Endothelial cell of umbilical vein (primary cell): Measurements from ENCODE around the gene CXADR. TPM values are rescaled to one million over a fixed set of nuclear protein-coding genes. Genes with fewer than 3 reads are reported as not detected.

ENCODE experiments used
- BruUV-seq: library from RNA; stranded (reverse); fragments of 400-500 nt; replicated peaks from 2 replicates; lab custom pipeline; 2021; lab: Mats Ljungman, UMichigan
- CTCF ChIA-PET: fragments of 300-600, 350-600 bp; sonication (Branson Sonifier 250); formaldehyde crosslinking; loops from one replicate; lab custom pipeline; 2021; ENCODE audit warnings: antibody characterized with exemption, inconsistent platforms; lab: Charles Lee
- POLR2A ChIA-PET: fragments of 300-600, 350-600 bp; sonication (Branson Sonifier 250); formaldehyde crosslinking; loops from one replicate; lab custom pipeline; 2021; ENCODE audit warnings: antibody characterized with exemption, inconsistent platforms; lab: Charles Lee
- DNase-seq: peaks from one replicate; pipeline ENCODE4 v3.0.0-alpha.2; 2011; ENCODE audit warnings: low read depth, low spot score
- FAIRE-seq: peaks from 2 replicates; lab custom pipeline; 2011; peaks lifted over from hg19 to GRCh38; lab: Jason Lieb, UNC
- H2AFZ ChIP-seq: 2 replicates; pipeline ENCODE4 v1.6.0; 2012; ENCODE audit warnings: low read depth, low read length, control low read depth, inconsistent platforms
- H3K27ac ChIP-seq: 2 replicates; pipeline ENCODE4 v1.5.1; 2011; ENCODE audit warnings: low read depth, mild to moderate bottlenecking, control low read depth, low read length, moderate library complexity; ENCODE audit not compliant: insufficient read depth
- H3K27me3 ChIP-seq, 2 experiments: 2 replicates each; pipeline versions ENCODE4 v1.6.0 to v1.6.1; 2011; ENCODE audit warnings: low read length in 2 of 2, mixed read lengths in 1 of 2; ENCODE audit not compliant: control insufficient read depth in 2 of 2, insufficient read depth in 2 of 2
- H3K36me3 ChIP-seq, 2 experiments: 2 replicates in 1 of 2; 3 replicates in 1 of 2; pipeline ENCODE4 v1.5.1; 2011; ENCODE audit warnings: low read length in 2 of 2, mild to moderate bottlenecking in 1 of 2, moderate library complexity in 1 of 2; ENCODE audit not compliant: control insufficient read depth in 2 of 2, insufficient read depth in 2 of 2; ENCODE audit errors: extremely low read depth in 1 of 2
- H3K4me1 ChIP-seq: 3 replicates; pipeline ENCODE4 v1.5.1; 2011; ENCODE audit warnings: mild to moderate bottlenecking, low read length; ENCODE audit not compliant: control insufficient read depth, insufficient read depth; ENCODE audit errors: extremely low read depth
- H3K4me2 ChIP-seq: 2 replicates; pipeline ENCODE4 v1.6.1; 2011; ENCODE audit warnings: low read length, control low read depth, mixed read lengths; ENCODE audit not compliant: insufficient read depth
- H3K4me3 ChIP-seq, 3 experiments: fragments of 200-600 bp in 1 of 3; sonication (generic), shearing (Covaris generic) in 1 of 3; replicated peaks in 1 of 3; 2 replicates each; pipeline ENCODE4 v1.5.1; 2011 to 2016; ENCODE audit warnings: control low read depth in 3 of 3, low read length in 3 of 3, mild to moderate bottlenecking in 2 of 3, inconsistent platforms in 1 of 3, low read depth in 1 of 3, moderate library complexity in 1 of 3; ENCODE audit not compliant: insufficient read depth in 1 of 3
- H3K79me2 ChIP-seq: 2 replicates; pipeline ENCODE4 v1.6.0; 2012; ENCODE audit warnings: low read length, inconsistent platforms; ENCODE audit not compliant: control insufficient read depth, insufficient read depth
- H3K9ac ChIP-seq: replicated peaks from 2 replicates; pipeline ENCODE3; 2011; ENCODE audit warnings: low read length, control low read depth; ENCODE audit not compliant: insufficient read depth; ENCODE audit errors: extremely low read depth
- H3K9me1 ChIP-seq: replicated peaks from 3 replicates; pipeline ENCODE4 v1.6.0; 2011; ENCODE audit warnings: mild to moderate bottlenecking, low read length; ENCODE audit not compliant: control insufficient read depth, insufficient read depth; ENCODE audit errors: extremely low read depth
- H3K9me3 ChIP-seq: replicated peaks from 2 replicates; pipeline ENCODE4 v1.5.1; 2012; ENCODE audit warnings: low read length, inconsistent platforms; ENCODE audit not compliant: control insufficient read depth, insufficient read depth
- H4K20me1 ChIP-seq: replicated peaks from 2 replicates; pipeline ENCODE3; 2011; ENCODE audit warnings: mild to moderate bottlenecking, low read length; ENCODE audit not compliant: control insufficient read depth, insufficient read depth; ENCODE audit errors: extremely low read depth
- CTCF ChIP-seq, 2 donors: IDR thresholded peaks; 1 replicate in 1 of 2; 2 replicates in 1 of 2; pipeline ENCODE4 v1.5.1; 2011; ENCODE audit warnings: low read length in 2 of 2, mild to moderate bottlenecking in 2 of 2, moderate library complexity in 2 of 2, control low read depth in 1 of 2, inconsistent platforms in 1 of 2, low read depth in 1 of 2; ENCODE audit not compliant: insufficient read depth in 1 of 2; ENCODE audit errors: extremely low read depth in 1 of 2
- FOS ChIP-seq: IDR thresholded peaks from 2 replicates; pipeline ENCODE4 v1.6.1; 2011; ENCODE audit warnings: mild to moderate bottlenecking, low read length, moderate library complexity, borderline replicate concordance; ENCODE audit not compliant: insufficient read depth
- JUN ChIP-seq: IDR thresholded peaks from 2 replicates; pipeline ENCODE4 v1.6.1; 2011; ENCODE audit warnings: borderline replicate concordance, low read depth; ENCODE audit not compliant: insufficient read length, insufficient read depth
- MAX ChIP-seq: IDR thresholded peaks from 2 replicates; pipeline ENCODE4 v1.6.1; 2011; ENCODE audit not compliant: insufficient read depth, insufficient read length
- POLR2A ChIP-seq: IDR thresholded peaks from 2 replicates; pipeline ENCODE4 v1.6.1; 2012; ENCODE audit warnings: low read depth, mild to moderate bottlenecking, control low read depth, low read length
- POLR2AphosphoS5 ChIP-seq: IDR thresholded peaks from 2 replicates; pipeline ENCODE4 v1.6.1; 2012; ENCODE audit warnings: low read depth, mild to moderate bottlenecking, control low read depth, low read length, moderate library complexity; ENCODE audit not compliant: insufficient read depth
- dilution Hi-C: fragments of 300-500 bp; cut with MboI; formaldehyde crosslinking; loops from one replicate; pipeline ENCODE4 v1.15.0; 2019; ENCODE audit warnings: low sequenced_read_pairs; ENCODE audit not compliant: extremely low pct_ligation_motif_present
- intact Hi-C: fragments of 100-400 bp; cut with micrococcal nuclease; formaldehyde crosslinking; loops from one replicate; pipeline ENCODE4 v1.10.0; 2022
- polyA plus RNA-seq, 4 experiments: library from polyadenylated mRNA; depleted of rRNA in 3 of 4; stranded (reverse) in 3 of 4; unstranded in 1 of 4; fragments of >200 nt; gene quantifications; 2 replicates each; pipeline versions ENCODE4 v1.2.1 to v1.2.3, GENCODE V29; 2011 to 2012; ENCODE audit warnings: missing spikeins in 1 of 4
- total RNA-seq: library from RNA; stranded (reverse); gene quantifications from 2 replicates; pipeline ENCODE4 v1.2.3, GENCODE V29; 2021

CXADR gene
- total and polyA plus RNA-seq, 2 donors (not counting 3 experiments of a cell fraction or from before 2014, with no cell fraction given): 3.2 to 12.2 TPM

GRCh38 chr21:17513214-17514123 is 626 bp downstream of the CXADR start:
- H3K9me3 ChIP-seq: no peaks in the 10 kb centered on the region
- peak overlapping the region; percentile 80 for H3K4me2 ChIP-seq
- peaks cover 15% of the 10 kb centered on the region for H3K4me1 ChIP-seq
- peak overlapping the region; percentile 0 for H3K27ac ChIP-seq
- H3K9ac ChIP-seq: peak overlapping the region; percentile 66
- dilution Hi-C loops (no loop called here), intact Hi-C loops (loop anchor here (1.0 to 2.0 kb wide), 5 partner anchors 14 to 126 kb away; no protein-coding TSS in a partner anchor)
- H3K4me3 ChIP-seq: peak overlapping the region; percentile 11 to 97 (median 73)
- DNase-seq (peak; percentile 60), FAIRE-seq (peak; percentile 83)
- BruUV-seq: no TSS peak
- ChIA-PET CTCF (interaction anchor here (0.7 to 6.3 kb wide), 16 partner anchors 7 to 127 kb away, joined by 3 to 68 read pairs (median 5); no protein-coding TSS in a partner anchor), POLR2A (no interaction called here)
- peak overlapping the region; percentile 25 for H2AFZ ChIP-seq
- no peaks in the 10 kb centered on the region for H3K36me3 ChIP-seq
- H3K9me1 ChIP-seq: peaks cover 2% of the 10 kb centered on the region
- no peaks in the 10 kb centered on the region for H4K20me1 ChIP-seq
- peaks cover 2 to 19% of the 10 kb centered on the region in 2 experiments for H3K27me3 ChIP-seq
- TF ChIP-seq MAX: no peak
- no peak for TF ChIP-seq JUN
- peak in 1 of 2 donors; percentile 16 for TF ChIP-seq CTCF (IDR thresholded peaks at IDR 0.05; ENCODE audit: extremely low read depth in 1 of 2, insufficient read depth in 1 of 2, low read depth in 1 of 2, low read length in 2 of 2)
- TF ChIP-seq FOS: no peak
- TF ChIP-seq POLR2A: no peak
- TF ChIP-seq POLR2AphosphoS5: no peak
- no peaks in the 10 kb centered on the region for H3K79me2 ChIP-seq
